ENCODE data around the gene GPR42. TPM values are rescaled to one million over a fixed set of nuclear protein-coding genes. Genes with fewer than 3 reads are reported as not detected.

GPR42 gene
- total RNA-seq, 1 experiment from 2014 or later = not detected

GRCh38 chr19:35362261-35363000 is 8.4 kb upstream of the GPR42 start:
- TF ChIP-seq FOSL1 (IDR thresholded peaks at IDR 0.05; ENCODE audit: low read depth) = no peak
- ATAC-seq (no peak), DNase-seq (ENCODE audit: low read depth, low spot score) (no peak)
- no peaks in the 10 kb centered on the region for H3K36me3 ChIP-seq (ENCODE audit: control insufficient read depth in 1 of 2, insufficient read depth in 2 of 2, low read length in 2 of 2)
- H3K4me2 ChIP-seq (ENCODE audit: low read length) = no peak overlapping the region
- H3K4me3 ChIP-seq (replicated peaks in 1 of 2; ENCODE audit: low read depth in 1 of 2, low read length in 2 of 2) = no peak overlapping the region
- H2AFZ ChIP-seq (ENCODE audit: low read depth, low read length, poor library complexity, severe bottlenecking) = no peak overlapping the region
- H3K9ac ChIP-seq (ENCODE audit: low read length) = no peak overlapping the region
- intact Hi-C loops (cut with micrococcal nuclease) = no loop called here
- H4K20me1 ChIP-seq (ENCODE audit: insufficient read depth) = no peaks in the 10 kb centered on the region
- ChIA-PET CTCF (no interaction called here), RAD21 (ENCODE audit: low non-redundant PET in 1 of 2, low total read pairs in 2 of 2, uncharacterized antibody in 2 of 2, unreplicated experiment in 2 of 2) (no interaction called here), POLR2A (no interaction called here)
- H3K27me3 ChIP-seq (ENCODE audit: insufficient read depth, low read length) = peaks cover 4% of the 10 kb centered on the region
- H3K9me2 ChIP-seq (ENCODE audit: insufficient read depth) = no peaks in the 10 kb centered on the region
- no peak overlapping the region for H3K27ac ChIP-seq (ENCODE audit: low read depth, low read length)
- no peaks in the 10 kb centered on the region for H3K4me1 ChIP-seq (ENCODE audit: control insufficient read depth in 1 of 2, insufficient read depth in 2 of 2, low read length in 2 of 2)
- no peaks in the 10 kb centered on the region for H3K9me3 ChIP-seq (ENCODE audit: control insufficient read depth in 1 of 2, insufficient read depth in 1 of 2, low read depth in 1 of 2, low read length in 2 of 2)
- H3K79me2 ChIP-seq (ENCODE audit: insufficient read depth, low read length) = no peaks in the 10 kb centered on the region
- no TSS peak for BruUV-seq (replicated peaks)

- H3K4me1 ChIP-seq (ENCODE audit: control insufficient read depth in 1 of 2, insufficient read depth in 2 of 2, low read length in 2 of 2) = no peaks in the 10 kb centered on the region
- H3K4me3 ChIP-seq (replicated peaks in 1 of 2; ENCODE audit: low read depth in 1 of 2, low read length in 2 of 2) = no peak overlapping the region
- H3K79me2 ChIP-seq (ENCODE audit: insufficient read depth, low read length) = no peaks in the 10 kb centered on the region
- no peaks in the 10 kb centered on the region for H4K20me1 ChIP-seq (ENCODE audit: insufficient read depth)
- no peak overlapping the region for H3K4me2 ChIP-seq (ENCODE audit: low read length)
- no peaks in the 10 kb centered on the region for H3K36me3 ChIP-seq (ENCODE audit: control insufficient read depth in 1 of 2, insufficient read depth in 2 of 2, low read length in 2 of 2)
- no peaks in the 10 kb centered on the region for H3K9me2 ChIP-seq (ENCODE audit: insufficient read depth)
- ChIA-PET CTCF (no interaction called here), POLR2A (no interaction called here), RAD21 (ENCODE audit: low non-redundant PET in 1 of 2, low total read pairs in 2 of 2, uncharacterized antibody in 2 of 2, unreplicated experiment in 2 of 2) (no interaction called here)
- BruUV-seq (replicated peaks) = no TSS peak
- no peak for ATAC-seq
- peaks cover 3% of the 10 kb centered on the region; the same call in 1 of the 2 replicates for H3K27me3 ChIP-seq (ENCODE audit: insufficient read depth, low read length)
- H3K9ac ChIP-seq (ENCODE audit: low read length) = no peak overlapping the region
- TF ChIP-seq, protein P1, sequence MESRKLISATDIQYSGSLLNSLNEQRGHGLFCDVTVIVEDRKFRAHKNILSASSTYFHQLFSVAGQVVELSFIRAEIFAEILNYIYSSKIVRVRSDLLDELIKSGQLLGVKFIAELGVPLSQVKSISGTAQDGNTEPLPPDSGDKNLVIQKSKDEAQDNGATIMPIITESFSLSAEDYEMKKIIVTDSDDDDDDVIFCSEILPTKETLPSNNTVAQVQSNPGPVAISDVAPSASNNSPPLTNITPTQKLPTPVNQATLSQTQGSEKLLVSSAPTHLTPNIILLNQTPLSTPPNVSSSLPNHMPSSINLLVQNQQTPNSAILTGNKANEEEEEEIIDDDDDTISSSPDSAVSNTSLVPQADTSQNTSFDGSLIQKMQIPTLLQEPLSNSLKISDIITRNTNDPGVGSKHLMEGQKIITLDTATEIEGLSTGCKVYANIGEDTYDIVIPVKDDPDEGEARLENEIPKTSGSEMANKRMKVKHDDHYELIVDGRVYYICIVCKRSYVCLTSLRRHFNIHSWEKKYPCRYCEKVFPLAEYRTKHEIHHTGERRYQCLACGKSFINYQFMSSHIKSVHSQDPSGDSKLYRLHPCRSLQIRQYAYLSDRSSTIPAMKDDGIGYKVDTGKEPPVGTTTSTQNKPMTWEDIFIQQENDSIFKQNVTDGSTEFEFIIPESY (IDR thresholded peaks at IDR 0.05; ENCODE audit: extremely low read depth, insufficient replicate concordance, low read length) = no peak
- TF ChIP-seq TCF7L2 (IDR thresholded peaks at IDR 0.05; ENCODE audit: borderline replicate concordance, extremely low read depth, insufficient read depth, insufficient read length) = no peak
- no peak overlapping the region for H2AFZ ChIP-seq (ENCODE audit: low read depth, low read length, poor library complexity, severe bottlenecking)
- intact Hi-C loops (cut with micrococcal nuclease) = no loop called here
- DNase-seq (ENCODE audit: low read depth, low spot score) = no peak
- no peak overlapping the region for H3K27ac ChIP-seq (ENCODE audit: low read depth, low read length)
- H3K9me3 ChIP-seq (ENCODE audit: control insufficient read depth in 1 of 2, insufficient read depth in 1 of 2, low read depth in 1 of 2, low read length in 2 of 2) = no peaks in the 10 kb centered on the region
Measured at GRCh38 chr19:35363001-35363590, 7.8 kb upstream of the GPR42 start.
